GM12878 (cell line): Measurements from ENCODE around the gene TCF25. TPM values are rescaled to one million over a fixed set of nuclear protein-coding genes. Genes with fewer than 3 reads are reported as not detected.
A peak's percentile ranks its signal among the peaks of the same experiment; 100 is the strongest.
"Not testable (repeated sequence)": the region's sequence is repeated elsewhere in the genome, so short reads cannot be mapped to it uniquely, and the experiment has no call there.

ENCODE experiments used
- ATAC-seq: fragments of 200-7000 bp; cut with Tn5 transposase; 3 replicates; pipeline ENCODE4 v1.9.1; 2020; ENCODE audit warnings: mild to moderate bottlenecking, moderate library complexity
- BruUV-seq: library from RNA; stranded (reverse); fragments of 400-500 nt; replicated peaks from 2 replicates; lab custom pipeline; 2021; lab: Mats Ljungman, UMichigan
- CTCF ChIA-PET: fragments of 300-600 bp; sonication (Branson Sonifier 250); formaldehyde crosslinking; extraction: SDS; loops from one replicate; lab custom pipeline; 2021; ENCODE audit warnings: inconsistent platforms; lab: Yijun Ruan, JAX
- POLR2A ChIA-PET: fragments of 350-600 bp; formaldehyde crosslinking; extraction: SDS; loops from one replicate; lab custom pipeline; 2021; ENCODE audit warnings: inconsistent platforms; lab: Charles Lee
- RAD21 ChIA-PET: fragments of 300-600 bp; sonication (Branson Sonifier 250); formaldehyde crosslinking; loops from one replicate; lab custom pipeline; 2023; ENCODE audit warnings: antibody characterized with exemption; ENCODE audit not compliant: unreplicated experiment; lab: Charles Lee
- SMC1A ChIA-PET: fragments of 300-600 bp; sonication (Branson Sonifier 250); formaldehyde crosslinking; loops from one replicate; lab custom pipeline; 2023; ENCODE audit not compliant: unreplicated experiment, uncharacterized antibody; lab: Charles Lee
- DNase-seq: peaks from one replicate; pipeline ENCODE4 v3.0.0-alpha.2; 2011; ENCODE audit warnings: low read depth, low spot score
- FAIRE-seq: peaks from 3 replicates; lab custom pipeline; 2011; peaks lifted over from hg19 to GRCh38; lab: Jason Lieb, UNC
- H2AFZ ChIP-seq: 2 replicates; pipeline ENCODE4 v1.6.0; 2011; ENCODE audit warnings: low read depth, low read length, control low read depth; ENCODE audit not compliant: control insufficient read depth
- H3K27ac ChIP-seq: 2 replicates; pipeline ENCODE4 v1.5.1; 2011; ENCODE audit warnings: control low read depth; ENCODE audit not compliant: control insufficient read depth, insufficient read depth
- H3K27me3 ChIP-seq, 2 experiments: replicated peaks in 1 of 2; 2 replicates each; pipeline versions ENCODE4 v1.6.0 to v1.6.1; 2011; ENCODE audit warnings: low read length in 1 of 2; ENCODE audit not compliant: control insufficient read depth in 2 of 2, insufficient read depth in 2 of 2
- H3K36me3 ChIP-seq, 2 experiments: 2 replicates each; pipeline ENCODE4 v1.5.1; 2011; ENCODE audit warnings: low read length in 1 of 2; ENCODE audit not compliant: control insufficient read depth in 2 of 2, insufficient read depth in 2 of 2
- H3K4me1 ChIP-seq: 2 replicates; pipeline ENCODE4 v1.6.1; 2011; ENCODE audit warnings: mild to moderate bottlenecking, low read length, moderate library complexity, mixed read lengths; ENCODE audit not compliant: control insufficient read depth, insufficient read depth
- H3K4me2 ChIP-seq: 2 replicates; pipeline ENCODE4 v1.6.0; 2011; ENCODE audit warnings: control low read depth; ENCODE audit not compliant: control insufficient read depth, insufficient read depth
- H3K4me3 ChIP-seq: fragments of 200-600 bp; sonication (generic); 2 replicates; pipeline ENCODE4 v1.5.1; 2016
- H3K79me2 ChIP-seq: 2 replicates; pipeline ENCODE4 v1.6.0; 2011; ENCODE audit warnings: low read length; ENCODE audit not compliant: control insufficient read depth, insufficient read depth
- H3K9ac ChIP-seq: 2 replicates; pipeline ENCODE4 v1.8.0; 2011; ENCODE audit warnings: low read length, control low read depth, mixed read lengths; ENCODE audit not compliant: control insufficient read depth, insufficient read depth
- H3K9me3 ChIP-seq: replicated peaks from 3 replicates; pipeline ENCODE4 v1.5.1; 2011; ENCODE audit warnings: mild to moderate bottlenecking, low read length; ENCODE audit not compliant: control insufficient read depth, insufficient read depth
- H4K20me1 ChIP-seq: 2 replicates; pipeline ENCODE4 v1.6.0; 2011; ENCODE audit not compliant: control insufficient read depth, insufficient read depth
- ASH2L ChIP-seq: fragments of 300-600, 200-600 bp; sonication (generic); IDR thresholded peaks from 2 replicates; pipeline ENCODE4 v1.6.1; 2017; ENCODE audit warnings: low read depth, mild to moderate bottlenecking, borderline replicate concordance
- BACH1 ChIP-seq: fragments of 450-650 bp; IDR thresholded peaks from 2 replicates; pipeline ENCODE4 v1.6.1; 2017; ENCODE audit warnings: mild to moderate bottlenecking, borderline replicate concordance
- BRCA1 ChIP-seq: IDR thresholded peaks from 2 replicates; pipeline ENCODE4 v1.6.1; 2011; ENCODE audit warnings: low read depth, low read length, improper control_type of control experiment
- CBFB ChIP-seq: IDR thresholded peaks from 2 replicates; pipeline ENCODE4 v1.6.1; 2016; ENCODE audit warnings: antibody characterized with exemption, low read depth
- ESRRA ChIP-seq: IDR thresholded peaks from 2 replicates; pipeline ENCODE4 v1.6.1; 2012; ENCODE audit warnings: mild to moderate bottlenecking, low read length, improper control_type of control experiment
- FOXM1 ChIP-seq: IDR thresholded peaks from 2 replicates; pipeline ENCODE4 v1.6.1; 2012; ENCODE audit warnings: low read depth, mild to moderate bottlenecking, inconsistent platforms, low read length, moderate library complexity
- GATAD2B ChIP-seq: fragments of 450-650 bp; conservative IDR thresholded peaks from 2 replicates; pipeline ENCODE4 v1.6.1; 2017; ENCODE audit warnings: low read depth, mild to moderate bottlenecking, moderate library complexity
- HDAC2 ChIP-seq: fragments of 200-600 bp; sonication (generic); IDR thresholded peaks from 2 replicates; pipeline ENCODE4 v1.6.1; 2017
- NR2C2 ChIP-seq: IDR thresholded peaks from 2 replicates; pipeline ENCODE4 v1.6.1; 2011; ENCODE audit warnings: borderline replicate concordance, low read depth; ENCODE audit not compliant: control insufficient read depth, insufficient read length
- NR2F1 ChIP-seq: fragments of 450-650 bp; conservative IDR thresholded peaks from 2 replicates; pipeline ENCODE4 v1.6.1; 2017; ENCODE audit warnings: mild to moderate bottlenecking
- NRF1 ChIP-seq: conservative IDR thresholded peaks from 2 replicates; pipeline ENCODE4 v1.6.1; 2011; ENCODE audit warnings: mild to moderate bottlenecking, low read depth, low read length, improper control_type of control experiment
- PAX8 ChIP-seq: fragments of 450-650 bp; IDR thresholded peaks from 2 replicates; pipeline ENCODE4 v1.6.1; 2017; ENCODE audit warnings: mild to moderate bottlenecking, moderate library complexity
- POLR2AphosphoS5 ChIP-seq: IDR thresholded peaks from 2 replicates; pipeline ENCODE4 v1.6.1; 2011; ENCODE audit warnings: mild to moderate bottlenecking, low read length, inconsistent platforms
- RUNX3 ChIP-seq: IDR thresholded peaks from 2 replicates; pipeline ENCODE4 v1.6.1; 2012; ENCODE audit warnings: low read length, inconsistent platforms
- SMAD1 ChIP-seq: fragments of 450-650 bp; IDR thresholded peaks from 2 replicates; pipeline ENCODE4 v1.6.1; 2018; ENCODE audit warnings: mild to moderate bottlenecking, low read depth; ENCODE audit not compliant: partially characterized antibody
- SUZ12 ChIP-seq: fragments of 200-600 bp; sonication (generic); IDR thresholded peaks from one replicate; pipeline ENCODE4 v1.6.1; 2018; ENCODE audit warnings: antibody characterized with exemption, mild to moderate bottlenecking; ENCODE audit not compliant: unreplicated experiment
- ZNF274 ChIP-seq: IDR thresholded peaks from one replicate; pipeline ENCODE4 v1.8.0; 2011; ENCODE audit not compliant: insufficient read length, insufficient read depth
- ZNF384 ChIP-seq: IDR thresholded peaks from 2 replicates; pipeline ENCODE4 v1.6.1; 2012; ENCODE audit warnings: low read depth, mild to moderate bottlenecking, low read length, improper control_type of control experiment, borderline replicate concordance
- WGBS: methylation state at CpG from one replicate; pipeline ENCODE4 v1.1.6; 2016; ENCODE audit warnings: low lambda C conversion rate; ENCODE audit not compliant: insufficient replicate concordance, insufficient coverage; ENCODE audit errors: missing lambda C conversion rate; 5-methylcytosine and 5-hydroxymethylcytosine counted together
- in situ Hi-C: fragments of 300-500 bp; cut with MboI; formaldehyde crosslinking; loops from 9 replicates; pipeline ENCODE4 v1.14.3; 2018; ENCODE audit warnings: mixed read lengths
- intact Hi-C: fragments of 100-400 bp; cut with micrococcal nuclease; formaldehyde crosslinking; loops from one replicate; pipeline ENCODE4 v1.14.2; 2022; ENCODE audit not compliant: unreplicated experiment
- polyA plus RNA-seq, 11 experiments: library from polyadenylated mRNA; depleted of rRNA in 4 of 11; unstranded in 6 of 11; stranded (reverse) in 5 of 11; fragments of >200 nt; fragmentation: Nextera tagmentation in 4 of 11; fragmentation: Illumina TruSeq in 1 of 11; extraction: Ambion mirVana in 4 of 11; extraction: Trizol in 1 of 11; gene quantifications; 1 replicate in 1 of 11; 2 replicates in 10 of 11; pipeline versions ENCODE4 v1.2.1 to v1.2.3, GENCODE V29; 2011 to 2016; ENCODE audit warnings: inconsistent platforms in 2 of 11, missing spikeins in 2 of 11, low read depth in 1 of 11
- total RNA-seq, 4 experiments: library from RNA; depleted of rRNA in 3 of 4; stranded (reverse); fragments of >200 nt in 3 of 4; fragmentation: Illumina TruSeq in 1 of 4; extraction: Trizol in 1 of 4; gene quantifications; 2 replicates each; pipeline versions ENCODE4 v1.2.1 to v1.2.3, GENCODE V29; 2013 to 2021
- TF ChIP-seq, protein P1 (sequence below): IDR thresholded peaks from 2 replicates; pipeline ENCODE4 v1.6.1; 2011; ENCODE audit warnings: borderline replicate concordance, low read depth, mild to moderate bottlenecking, moderate library complexity, low read length; ENCODE audit not compliant: insufficient read depth, poor library complexity, severe bottlenecking

The TCF25 gene
- total and polyA plus RNA-seq, 10 of the 15 experiments (the other 5 are each of a cell fraction or from before 2014, with no cell fraction given): 8.4 to 130 (median 89.4) TPM

DNA sequence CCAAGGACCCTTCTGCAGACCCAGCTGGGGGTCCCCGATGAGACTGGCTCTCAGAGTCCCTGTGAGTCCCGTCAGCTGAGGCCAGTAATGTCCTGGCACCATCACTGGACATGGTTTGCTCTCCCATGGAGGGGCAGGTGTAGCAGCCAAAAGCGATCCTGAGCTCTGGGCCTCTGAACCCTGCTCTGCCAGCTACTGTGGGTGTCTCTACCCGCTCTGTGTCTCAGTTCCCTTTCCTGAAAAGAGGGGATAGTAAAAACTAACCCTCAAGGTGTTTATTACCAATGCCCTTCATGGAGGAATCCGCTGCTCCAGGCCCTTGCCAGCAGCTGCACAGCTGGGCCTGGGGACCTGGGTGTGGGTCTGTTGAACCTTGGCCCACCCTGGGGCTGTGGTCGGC is 58.6 kb downstream of the TCF25 start:
- no TSS peak for BruUV-seq
- TF ChIP-seq ZNF274 (no peak), NRF1 (no peak), ZNF384 (no peak), CBFB (no peak), BACH1 (no peak), RUNX3 (no peak), GATAD2B (no peak), SMAD1 (no peak), NR2F1 (no peak), ESRRA (no peak), HDAC2 (no peak), SUZ12 (no peak), POLR2AphosphoS5 (no peak), FOXM1 (no peak), ASH2L (no peak), PAX8 (no peak), BRCA1 (no peak), NR2C2 (no peak)
- TF ChIP-seq, protein P1, sequence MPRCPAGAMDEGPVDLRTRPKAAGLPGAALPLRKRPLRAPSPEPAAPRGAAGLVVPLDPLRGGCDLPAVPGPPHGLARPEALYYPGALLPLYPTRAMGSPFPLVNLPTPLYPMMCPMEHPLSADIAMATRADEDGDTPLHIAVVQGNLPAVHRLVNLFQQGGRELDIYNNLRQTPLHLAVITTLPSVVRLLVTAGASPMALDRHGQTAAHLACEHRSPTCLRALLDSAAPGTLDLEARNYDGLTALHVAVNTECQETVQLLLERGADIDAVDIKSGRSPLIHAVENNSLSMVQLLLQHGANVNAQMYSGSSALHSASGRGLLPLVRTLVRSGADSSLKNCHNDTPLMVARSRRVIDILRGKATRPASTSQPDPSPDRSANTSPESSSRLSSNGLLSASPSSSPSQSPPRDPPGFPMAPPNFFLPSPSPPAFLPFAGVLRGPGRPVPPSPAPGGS: no peak
- RAD21 ChIA-PET: no interaction called here
- in situ Hi-C loops: no loop called here
- Histone ChIP-seq H3K4me1 (no peaks in the 10 kb centered on the region), H3K27ac (no peak overlapping the region), H3K4me2 (no peak overlapping the region), H3K9me3 (no peaks in the 10 kb centered on the region), H3K36me3 (no peaks in the 10 kb centered on the region), H3K4me3 (no peak overlapping the region), H3K27me3 (no peaks in the 10 kb centered on the region; a peak in 1 of 4 replicates), H3K79me2 (no peaks in the 10 kb centered on the region), H3K9ac (no peak overlapping the region), H2AFZ (no peak overlapping the region), H4K20me1 (no peaks in the 10 kb centered on the region)
- POLR2A ChIA-PET: no interaction called here
- ATAC-seq (peak; percentile 63), DNase-seq (no peak), FAIRE-seq (no peak)
- 24% methylated on average over 6 of the region's 6 CpGs for WGBS
- SMC1A ChIA-PET: no interaction called here
- CTCF ChIA-PET: no interaction called here
- intact Hi-C loops: no loop called here

DNA sequence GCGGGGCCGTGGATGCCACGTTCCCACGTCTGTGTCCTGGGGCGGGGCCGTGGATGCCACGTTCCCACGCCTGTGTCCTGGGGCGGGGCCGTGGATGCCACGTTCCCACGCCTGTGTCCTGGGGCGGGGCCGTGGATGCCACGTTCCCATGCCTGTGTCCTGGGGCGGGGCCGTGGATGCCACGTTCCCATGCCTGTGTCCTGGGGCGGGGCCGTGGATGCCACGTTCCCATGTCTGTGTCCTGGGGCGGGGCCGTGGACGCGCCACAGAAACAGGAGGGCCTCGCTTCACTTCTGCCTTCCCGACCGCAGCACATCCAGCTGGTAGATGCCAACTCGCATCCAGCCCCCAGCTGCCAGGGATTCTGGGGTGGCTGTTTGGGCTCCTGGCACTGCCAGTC is 60.6 kb downstream of the TCF25 start:
- BruUV-seq, FAIRE-seq, H3K4me2 ChIP-seq, intact Hi-C loops, H3K4me1 ChIP-seq, in situ Hi-C loops, H3K79me2 ChIP-seq, RAD21 ChIA-PET, DNase-seq, H3K27me3 ChIP-seq, H3K9ac ChIP-seq, POLR2A ChIA-PET, CTCF ChIA-PET, H2AFZ ChIP-seq, H3K36me3 ChIP-seq, H3K27ac ChIP-seq, H3K4me3 ChIP-seq, SMC1A ChIA-PET, ATAC-seq, H4K20me1 ChIP-seq, H3K9me3 ChIP-seq: not testable (repeated sequence)
- 78% methylated on average over 15 of the region's 29 CpGs for WGBS
